Activated CD4-positive, alpha-beta T cell treated with anti-CD3 and anti-CD28 coated beads, Interleukin-2, amount 50 U/mL, for 24 hours (primary cell): ENCODE results near the gene DAB2IP.

ENCODE experiments used
- DNase-seq, 2 donors: peaks; one replicate each; pipeline ENCODE4 v3.0.0-alpha.2; 2020; ENCODE audit warnings: low read depth in 1 of 2, low spot score in 1 of 2

The DAB2IP gene

DNA sequence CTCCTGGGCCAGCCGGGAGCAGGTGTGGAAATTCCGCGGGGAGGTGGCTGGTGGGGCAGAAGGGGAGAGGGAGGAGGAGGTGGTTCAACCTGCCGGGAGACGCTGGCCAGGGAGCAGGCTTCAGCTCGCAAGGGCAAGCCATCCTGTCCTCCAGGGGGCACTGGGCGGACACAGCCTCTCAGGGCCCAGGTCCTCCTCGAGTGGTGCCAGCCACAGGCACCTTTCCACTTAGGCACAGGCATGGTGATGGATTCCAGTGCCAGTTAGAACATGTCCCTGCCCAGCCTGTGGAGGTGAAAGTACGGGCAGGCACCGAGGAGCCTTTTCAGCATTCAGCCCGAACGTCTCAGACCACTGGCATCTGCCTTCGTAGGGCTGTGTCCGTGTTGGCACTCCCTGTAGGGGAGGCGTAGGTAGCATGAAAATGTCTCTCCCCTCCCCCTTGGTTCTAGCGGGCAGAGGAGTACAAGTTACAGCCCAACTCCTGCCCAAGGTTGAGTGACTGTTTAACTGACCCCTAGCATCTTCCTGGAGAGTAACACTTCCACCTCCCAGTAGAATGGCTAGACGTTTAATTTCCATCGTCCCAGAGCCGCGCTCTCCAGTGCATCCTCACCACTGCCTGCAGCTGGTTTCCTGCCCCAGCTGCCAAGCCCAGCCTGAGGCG, 48.9 kb downstream of the DAB2IP start:
- DNase-seq, result no peak

DNA sequence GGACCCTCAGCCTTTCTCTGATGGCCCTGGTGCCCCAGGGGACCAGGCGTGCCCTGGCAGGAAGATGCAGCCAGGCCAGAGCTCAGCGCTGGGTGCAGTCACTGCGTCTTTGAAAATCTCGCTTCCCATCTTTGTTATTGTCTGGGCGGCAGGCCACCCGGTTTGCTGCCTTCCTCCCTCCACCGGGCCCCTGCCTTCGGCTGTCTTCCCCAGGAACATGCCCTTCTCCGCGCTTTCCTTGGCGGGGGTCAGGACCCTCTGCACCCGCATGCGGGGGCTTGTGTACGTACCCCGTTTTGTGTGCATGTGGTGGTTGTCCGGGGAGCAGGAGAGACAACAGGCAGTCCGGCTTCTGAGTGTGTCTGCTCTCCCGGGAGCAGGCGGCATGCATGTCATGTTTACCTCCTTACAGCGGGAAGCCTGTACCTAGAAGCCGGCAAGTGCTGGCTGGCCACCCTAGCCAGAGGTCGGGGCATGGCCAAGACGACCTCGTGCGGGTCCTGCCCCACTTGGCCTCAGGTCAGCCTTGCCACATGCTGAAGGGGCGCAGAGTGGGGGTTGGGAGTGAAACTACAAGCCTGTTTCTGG, 49.5 kb downstream of the DAB2IP start:
- no peak for DNase-seq

DNA sequence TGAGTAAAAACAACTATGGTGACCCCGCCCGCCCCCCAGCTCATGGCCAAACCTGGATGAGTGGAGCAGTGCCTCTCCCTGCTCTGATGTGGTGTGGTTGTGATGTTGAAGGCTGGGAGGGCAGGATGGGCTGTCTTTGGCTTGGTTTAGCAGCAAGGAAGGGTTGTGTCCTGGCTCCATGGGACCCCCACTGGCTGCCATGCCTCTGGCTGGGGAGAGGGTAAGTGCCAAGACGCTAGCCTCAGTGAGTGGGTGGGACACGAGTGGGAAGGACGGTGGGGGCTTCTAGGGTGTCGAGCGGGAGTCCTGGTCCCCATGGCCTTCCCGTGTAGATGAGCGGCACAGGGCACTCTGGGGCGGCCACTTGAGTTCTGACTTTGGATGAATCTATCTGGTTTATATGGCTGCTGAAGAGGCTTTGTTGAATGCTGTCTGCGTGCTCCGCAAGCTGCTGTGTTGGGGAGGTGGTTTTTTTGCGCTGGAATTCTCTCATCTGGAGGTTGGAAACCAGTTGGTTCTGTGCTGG, 50.4 kb downstream of the DAB2IP start:
- DNase-seq, result no peak

DNA sequence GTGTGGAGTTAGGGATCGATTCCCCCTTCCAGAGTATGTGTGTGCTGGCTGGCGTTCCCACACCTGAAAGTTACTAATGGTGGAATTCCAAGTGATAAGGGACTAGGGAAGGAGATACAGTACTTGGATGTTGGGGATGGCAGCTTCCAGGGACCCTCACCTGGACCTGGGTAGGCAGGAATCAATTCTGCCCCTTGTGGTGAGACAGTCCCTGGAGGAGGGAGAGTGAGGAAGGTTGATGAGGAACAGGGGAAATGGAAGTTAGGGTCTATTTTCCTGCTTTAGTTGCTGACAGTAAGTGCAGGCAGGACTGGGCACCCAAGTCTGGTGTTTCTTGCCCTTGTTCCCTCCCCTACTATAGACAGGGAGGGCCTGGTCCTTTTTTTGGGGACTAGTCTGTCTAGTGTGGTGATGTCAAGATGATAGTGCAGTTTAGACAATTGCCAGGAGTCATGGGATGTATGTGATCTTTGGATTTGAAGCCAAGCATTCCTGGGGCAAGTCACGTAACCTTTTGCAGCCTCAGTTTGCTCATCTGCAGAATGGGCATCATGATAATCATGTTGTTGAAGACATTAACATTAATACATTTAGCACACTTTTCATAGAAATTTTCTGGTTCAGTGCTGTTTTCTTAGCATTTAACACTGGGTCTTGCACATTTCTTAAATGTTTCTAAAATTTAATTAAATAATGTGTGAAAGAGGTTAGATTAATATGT, 51.7 kb downstream of the DAB2IP start:
- DNase-seq, result no peak

DNA sequence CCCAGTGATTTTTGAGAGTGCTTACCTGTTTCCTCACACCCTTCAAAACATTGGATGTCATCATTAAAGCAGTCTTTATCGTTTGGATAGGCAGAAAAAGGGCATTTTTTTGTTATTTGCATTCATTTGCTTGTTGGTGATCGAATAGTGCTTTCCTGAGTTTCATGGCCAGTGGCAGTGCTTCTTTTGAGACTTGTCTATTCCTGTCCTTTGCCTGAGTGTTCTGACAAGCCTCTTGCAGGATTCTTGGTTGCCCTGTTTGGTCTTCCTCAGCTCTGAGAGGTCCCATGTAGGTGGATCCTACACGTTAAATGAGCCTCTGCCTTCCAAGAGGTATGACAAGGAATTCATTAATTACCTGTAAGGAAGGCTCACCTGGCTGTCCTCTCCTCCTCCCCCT, 52.8 kb downstream of the DAB2IP start:
- no peak for DNase-seq

DNA sequence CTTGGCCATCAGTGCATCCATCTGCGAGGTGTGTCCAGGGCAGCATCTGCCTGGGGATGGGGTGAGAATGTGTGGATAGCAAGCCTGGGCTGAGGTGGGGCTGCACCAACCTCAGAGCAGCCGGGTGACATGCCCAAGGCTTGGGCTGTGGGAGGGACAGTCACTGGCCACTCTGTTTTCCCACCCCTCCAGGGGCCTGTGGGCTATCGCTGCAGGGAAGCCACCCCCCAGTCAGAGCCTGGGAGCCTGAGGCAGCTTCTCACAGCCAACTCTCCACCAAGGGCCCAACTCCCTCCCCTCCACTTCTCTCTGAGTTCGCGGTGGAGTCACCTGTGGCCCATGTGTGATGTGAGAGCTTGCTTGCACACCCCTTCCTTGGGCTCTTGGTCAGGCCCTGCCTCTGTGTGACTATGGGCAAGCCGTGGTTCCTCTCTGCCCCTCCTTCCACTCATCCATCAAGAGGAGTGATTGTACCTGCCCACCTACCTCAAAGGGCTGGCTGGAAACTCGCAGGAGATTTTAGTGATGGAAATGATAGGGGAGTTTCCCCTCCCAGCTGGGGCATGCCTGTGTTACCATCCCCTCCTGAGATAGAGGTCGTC, 54.8 kb downstream of the DAB2IP start:
- DNase-seq, result no peak

DNA sequence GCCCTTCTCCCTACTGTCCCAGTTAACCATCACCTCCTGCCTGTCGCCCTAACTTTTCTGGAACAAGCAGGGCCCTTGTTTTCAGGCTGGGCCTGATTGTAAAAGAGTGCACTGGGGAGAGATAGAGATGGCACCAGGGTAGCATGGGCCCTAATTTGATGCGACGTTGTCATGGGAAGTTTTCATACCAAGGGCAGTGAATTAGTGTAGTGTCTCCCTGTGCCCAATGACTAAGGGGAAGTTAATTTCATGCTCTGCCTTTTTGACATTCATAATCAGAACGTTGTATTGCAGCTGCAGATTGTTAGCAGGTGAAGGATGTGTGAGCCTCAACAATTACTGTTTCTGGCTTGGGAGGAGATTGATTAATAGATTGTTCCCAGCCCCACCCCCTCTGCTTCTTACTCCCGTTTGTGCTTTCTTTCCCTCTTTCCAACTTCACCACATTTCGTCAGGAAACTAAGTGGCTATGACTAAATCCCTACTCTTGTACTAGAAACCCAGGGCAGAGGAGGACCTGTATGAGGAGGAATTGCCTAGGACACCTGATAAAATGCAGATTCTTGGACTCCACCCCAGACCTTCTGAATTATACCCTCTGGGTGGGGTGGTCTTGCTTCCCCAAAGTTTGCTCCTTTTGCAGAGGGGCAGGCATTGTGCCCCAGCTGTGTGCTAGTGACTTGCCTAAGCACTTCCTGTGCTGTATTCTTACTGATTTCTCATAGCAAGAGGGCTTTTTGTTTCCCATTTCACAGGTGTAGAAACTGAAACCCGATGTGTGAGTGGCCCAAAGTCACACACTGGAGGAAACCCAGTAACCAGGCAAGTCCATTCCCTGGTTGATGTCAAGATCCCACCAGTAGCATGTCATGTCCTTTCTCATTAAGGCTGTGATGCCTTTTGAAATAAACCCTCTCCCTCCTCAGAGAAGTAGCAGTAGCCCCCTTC, 56.3 kb downstream of the DAB2IP start:
- DNase-seq, result no peak

DNA sequence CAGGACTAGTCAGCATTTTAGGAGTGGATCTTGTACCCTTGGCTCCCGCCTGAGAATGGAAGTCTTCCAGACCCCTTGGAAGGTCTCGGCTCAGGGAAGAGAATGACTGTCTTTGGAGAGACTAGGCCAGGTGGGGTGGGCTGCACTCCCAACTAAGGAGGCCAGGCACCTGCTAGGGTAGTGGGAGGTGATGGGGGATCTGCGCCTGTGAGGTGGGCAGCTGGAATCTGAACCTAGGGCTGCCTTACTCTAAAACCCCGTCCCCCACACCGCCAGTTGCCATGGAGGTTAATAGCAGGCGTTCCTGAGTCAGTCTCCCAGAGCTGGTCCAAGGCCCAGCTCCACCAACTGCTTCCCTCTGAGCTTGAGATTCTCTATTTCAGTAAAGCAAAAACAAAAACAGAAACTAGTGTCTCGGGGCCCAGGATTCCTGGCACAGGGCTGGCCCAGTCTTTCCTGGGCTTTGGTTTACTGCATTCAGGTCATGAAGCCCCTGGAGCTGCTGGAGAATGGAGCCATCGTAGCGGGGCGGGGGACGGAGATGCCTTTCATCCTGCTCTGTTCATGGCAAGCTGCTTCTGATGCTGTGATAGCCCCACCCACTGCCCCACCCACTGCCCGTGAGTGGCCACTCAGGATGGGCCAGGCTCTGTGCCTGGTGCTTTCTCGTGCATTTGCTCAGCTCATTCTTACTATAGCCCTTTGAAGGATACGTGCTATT, 57.5 kb downstream of the DAB2IP start:
- no peak for DNase-seq

DNA sequence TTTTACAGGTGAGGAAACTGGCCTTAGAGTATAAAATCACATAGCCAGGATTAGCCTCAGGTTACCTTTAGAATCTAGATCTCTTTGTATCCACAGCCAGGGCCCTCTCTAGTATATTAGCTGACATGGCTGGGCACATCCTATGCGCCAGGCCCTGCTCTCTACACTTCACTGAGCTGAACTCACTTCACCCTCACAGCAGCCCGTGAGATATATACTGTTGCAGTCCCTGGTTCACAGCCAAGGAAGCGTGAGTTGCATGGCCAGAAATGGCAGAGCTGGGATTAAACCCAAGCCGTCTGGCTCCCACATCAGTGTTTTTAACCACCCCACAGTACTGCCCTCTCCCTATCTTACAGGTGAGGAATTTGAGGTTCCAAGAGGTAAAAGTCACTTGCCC, 58.4 kb downstream of the DAB2IP start:
- DNase-seq, result no peak

DNA sequence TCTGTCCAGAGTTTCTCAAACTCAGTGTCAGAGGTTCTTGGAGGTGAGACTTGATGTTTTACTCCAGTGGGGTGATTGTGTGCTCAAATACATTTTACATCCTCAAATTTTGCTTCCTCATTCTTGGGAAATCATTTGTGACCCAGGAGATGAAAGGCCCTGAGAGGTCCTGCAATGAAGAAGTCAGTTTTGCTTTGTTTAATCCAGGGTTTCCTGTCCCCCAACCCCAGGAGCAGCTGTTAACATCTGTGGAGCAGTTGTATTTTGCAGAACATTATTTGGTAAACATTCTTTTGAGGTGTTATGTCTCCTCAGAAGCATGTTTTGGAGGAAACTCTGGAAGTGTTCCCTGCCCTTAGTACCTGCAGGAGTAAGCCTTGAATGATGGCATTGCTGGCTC, 59.8 kb downstream of the DAB2IP start:
- DNase-seq, result no peak

DNA sequence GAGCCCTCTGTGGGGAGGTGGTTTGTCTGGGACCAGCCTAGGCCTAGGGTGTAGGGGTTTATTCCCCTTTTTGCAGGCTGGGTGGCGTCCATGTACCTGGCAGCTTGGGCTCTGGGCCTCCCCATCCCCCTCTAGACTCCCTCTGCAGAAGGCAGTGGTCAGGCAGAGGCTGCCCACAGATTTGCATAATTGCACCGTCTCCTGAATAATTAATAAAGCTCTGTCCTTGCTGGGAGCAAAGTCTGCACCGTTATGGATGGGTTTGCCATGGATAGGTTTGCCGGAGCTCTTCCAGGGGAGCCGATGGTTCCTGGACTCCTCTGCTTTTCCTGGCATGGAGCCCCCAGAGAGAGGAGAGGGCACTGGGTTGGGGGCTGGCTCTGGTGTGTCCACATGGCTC, 60.4 kb downstream of the DAB2IP start:
- no peak for DNase-seq

DNA sequence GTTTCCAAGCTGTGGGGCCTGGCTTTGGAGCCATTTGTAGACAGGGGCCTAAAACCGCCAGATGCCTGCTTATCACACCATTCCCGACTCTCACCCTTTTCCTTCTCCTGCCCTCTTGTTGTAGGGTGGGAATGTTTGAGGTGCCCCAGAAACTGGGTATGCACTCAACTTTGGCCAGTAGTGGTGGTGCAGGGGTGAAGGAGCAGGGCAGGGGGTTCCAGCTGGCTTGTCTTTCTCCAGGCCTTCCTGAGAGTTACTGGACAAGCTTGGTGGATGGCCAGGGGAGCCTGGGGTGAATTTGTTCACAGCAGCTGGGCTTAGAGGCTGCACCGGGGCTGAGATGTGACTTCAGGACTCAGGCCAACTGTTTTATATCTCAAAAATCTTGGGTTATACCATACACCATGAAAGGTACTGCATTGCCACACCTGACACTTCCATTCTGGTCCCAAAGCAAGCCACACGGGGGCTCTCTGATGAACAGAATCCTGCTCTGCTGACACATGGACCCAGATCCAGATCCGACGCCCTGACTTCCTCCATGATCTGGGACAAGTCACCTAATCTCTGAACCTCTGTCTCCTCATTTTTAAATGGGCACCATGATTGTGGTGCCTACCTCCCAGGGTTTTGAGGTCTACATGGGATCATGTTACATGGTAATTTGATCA, 62.1 kb downstream of the DAB2IP start:
- no peak for DNase-seq

DNA sequence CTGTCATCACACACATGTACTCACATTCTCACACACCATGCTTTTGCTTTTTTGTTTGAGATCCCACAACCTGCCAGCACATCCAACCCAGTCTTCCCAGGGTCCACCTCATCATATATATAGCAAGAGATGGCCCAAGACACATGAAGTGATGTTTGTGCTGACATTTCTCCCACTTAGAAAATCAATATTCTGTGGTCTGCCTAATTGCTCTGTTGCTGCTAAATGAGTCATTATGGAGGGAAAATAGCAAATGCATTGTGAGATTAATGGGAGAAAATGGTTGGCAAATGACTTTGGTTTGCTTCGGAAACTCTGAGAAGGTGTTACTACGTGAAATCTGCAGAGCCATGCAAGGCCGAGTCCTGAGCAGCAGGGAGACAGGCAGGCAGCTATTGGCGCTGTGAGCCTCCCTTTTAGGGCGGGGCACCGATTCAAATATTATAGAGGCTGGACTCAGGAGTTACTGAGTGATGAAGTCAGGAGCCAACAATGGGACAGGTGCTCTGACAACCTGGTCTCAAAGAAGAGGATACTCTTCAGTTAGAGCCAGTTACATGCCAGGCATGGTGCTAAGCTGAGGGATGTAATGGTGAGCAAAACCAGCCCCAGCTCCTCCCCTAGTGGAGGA, 62.8 kb downstream of the DAB2IP start:
- no peak for DNase-seq

DNA sequence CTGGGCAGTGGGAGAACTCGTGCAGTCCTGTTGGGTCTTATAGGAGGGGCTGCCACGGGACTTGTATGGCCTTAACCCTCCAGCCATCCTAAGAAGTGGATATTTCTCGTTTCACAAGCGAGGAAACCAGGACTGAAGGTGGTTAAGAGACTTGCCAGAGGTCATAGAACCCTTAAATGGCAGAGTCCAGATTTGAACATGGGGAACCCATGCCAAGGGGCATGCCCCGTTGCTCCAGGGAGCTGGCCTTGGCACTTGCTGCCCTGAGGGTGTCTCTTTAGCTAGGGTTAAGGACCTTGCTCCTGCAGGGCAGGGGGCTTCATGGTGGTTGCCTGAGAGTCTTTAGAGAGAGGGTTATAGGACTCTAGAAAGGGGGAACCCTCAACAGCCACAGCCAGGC, 63.4 kb downstream of the DAB2IP start:
- DNase-seq, result no peak

DNA sequence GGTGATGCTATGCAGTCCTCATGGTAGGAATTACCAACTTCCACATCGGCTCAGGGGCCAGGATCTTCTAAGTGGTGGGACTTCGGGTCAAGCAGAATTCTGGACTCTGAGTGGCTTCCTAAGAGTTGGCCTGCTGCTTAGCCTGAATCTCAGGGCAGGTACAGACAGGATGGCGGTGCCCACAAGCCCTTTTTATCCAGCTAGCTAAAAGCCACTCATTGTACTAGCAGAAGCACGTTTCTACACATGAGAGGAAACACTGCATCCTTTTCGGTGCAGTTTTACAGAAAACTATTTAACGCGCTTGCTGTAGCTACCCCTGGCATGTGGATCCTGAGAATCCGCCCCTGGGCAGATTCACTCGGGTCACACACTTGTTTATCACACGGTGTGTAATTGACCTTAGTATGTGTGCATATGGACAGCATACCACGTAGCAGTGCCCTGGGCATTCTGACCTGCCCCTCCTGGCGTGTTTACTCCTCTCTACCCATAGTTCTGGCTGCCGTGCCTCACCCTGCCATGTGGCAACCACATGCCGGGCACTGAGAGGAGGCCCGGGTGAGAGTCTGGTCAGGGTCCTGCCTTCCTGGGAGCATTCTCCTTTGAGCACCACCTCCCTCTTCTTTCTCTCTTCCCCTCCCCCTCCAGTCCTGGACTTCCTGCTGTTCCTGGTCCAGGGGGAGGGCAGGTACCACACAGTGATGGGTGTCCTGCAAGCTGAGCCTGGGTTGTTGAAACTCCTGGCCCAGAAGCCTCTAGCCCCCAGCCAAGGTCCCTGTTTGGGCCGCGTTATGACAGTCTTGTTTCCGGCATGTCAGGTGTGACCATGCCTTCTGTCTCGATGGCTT, 65.9 kb downstream of the DAB2IP start:
- no peak for DNase-seq

DNA sequence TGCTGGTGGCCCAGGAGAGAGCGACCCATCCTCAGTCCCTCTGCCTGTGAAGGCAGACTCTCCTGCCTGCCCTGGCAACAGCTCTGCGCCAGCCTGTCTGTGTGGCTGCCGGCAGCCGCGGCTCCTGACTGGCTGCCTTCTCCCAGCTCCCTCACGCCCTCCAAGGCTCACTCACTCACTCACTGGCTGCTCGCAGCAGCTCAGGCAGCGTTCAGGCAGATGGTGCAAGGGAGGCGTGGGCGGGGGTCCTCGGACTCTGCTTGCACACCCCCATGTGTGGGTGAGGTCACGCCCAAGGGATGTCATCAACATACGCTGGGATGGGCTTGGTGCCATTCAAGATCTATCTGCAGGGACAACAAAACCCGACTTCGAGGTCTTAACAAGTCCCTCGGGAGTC, 66.7 kb downstream of the DAB2IP start:
- DNase-seq, result no peak

DNA sequence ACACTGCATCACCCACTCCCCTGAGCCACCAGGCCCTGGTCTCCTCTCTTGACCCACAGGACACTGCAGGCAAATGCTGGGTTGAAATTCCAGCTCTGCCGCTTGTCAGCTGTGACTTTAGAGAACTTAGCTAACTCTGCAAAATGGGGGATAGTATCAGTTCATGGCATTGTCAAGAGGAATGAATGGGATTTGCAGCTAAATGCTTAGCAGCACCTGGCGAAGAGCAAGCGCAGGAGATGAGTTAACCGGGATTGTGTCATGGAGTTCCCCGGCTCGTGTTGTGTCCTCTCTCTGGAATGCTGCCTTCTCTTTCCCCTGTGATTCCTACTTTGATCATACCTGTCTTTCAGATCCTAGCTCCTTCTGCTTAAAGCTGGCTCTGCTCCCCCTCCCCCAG, 67.1 kb downstream of the DAB2IP start:
- no peak for DNase-seq

DNA sequence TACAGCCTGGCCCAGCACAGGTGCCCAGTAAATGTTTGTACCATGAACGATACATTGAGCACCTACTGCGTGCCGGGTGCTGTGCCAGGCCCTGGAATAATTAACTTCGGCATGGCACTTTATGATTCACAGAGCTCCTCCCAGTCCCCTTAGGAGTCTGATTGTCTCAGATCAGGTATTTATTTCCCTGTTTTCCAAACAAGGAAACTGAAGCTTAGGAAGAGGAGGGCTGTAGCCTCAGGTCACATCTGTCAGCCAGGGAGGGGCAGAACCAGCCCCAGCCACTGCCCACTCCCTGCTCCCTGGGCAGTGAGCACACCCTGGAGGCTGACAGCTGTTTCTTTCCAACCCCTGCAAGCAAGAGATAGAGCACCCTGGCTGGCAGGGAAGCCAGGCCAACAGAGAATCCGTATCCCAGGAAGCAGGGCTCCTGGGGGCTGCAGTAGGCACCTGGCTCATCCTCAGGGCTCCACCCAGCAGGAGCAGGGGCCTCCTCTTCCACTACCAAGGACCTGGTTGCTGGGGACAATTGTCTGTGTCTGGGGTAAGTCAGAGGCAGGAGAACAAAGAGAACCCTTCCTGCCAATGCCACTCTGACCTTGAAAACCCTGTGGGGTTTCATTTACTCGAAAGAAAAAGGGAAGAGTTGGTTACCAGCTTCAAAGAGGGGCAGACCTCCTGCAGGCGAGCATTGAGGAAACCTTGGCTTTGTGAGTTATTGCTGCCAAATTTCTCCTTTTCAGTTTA, 69.0 kb downstream of the DAB2IP start:
- no peak for DNase-seq
